GM18867 (cell line): ENCODE measurements around the gene DAD1.
A peak's percentile ranks its signal among the peaks of the same experiment; 100 is the strongest.

Experiments used
- ATAC-seq: cut with Tn5 transposase; IDR thresholded peaks from one replicate; pipeline ENCODE4 v1.9.1; 2021; ENCODE audit warnings: mild to moderate bottlenecking, moderate library complexity; ENCODE audit not compliant: unreplicated experiment

The DAD1 gene

GRCh38 chr14:22539831-22540230 lies 49.2 kb downstream of the DAD1 start:
- ATAC-seq: no peak

GRCh38 chr14:22538671-22539228 lies 50.3 kb downstream of the DAD1 start:
- ATAC-seq: no peak

DNA sequence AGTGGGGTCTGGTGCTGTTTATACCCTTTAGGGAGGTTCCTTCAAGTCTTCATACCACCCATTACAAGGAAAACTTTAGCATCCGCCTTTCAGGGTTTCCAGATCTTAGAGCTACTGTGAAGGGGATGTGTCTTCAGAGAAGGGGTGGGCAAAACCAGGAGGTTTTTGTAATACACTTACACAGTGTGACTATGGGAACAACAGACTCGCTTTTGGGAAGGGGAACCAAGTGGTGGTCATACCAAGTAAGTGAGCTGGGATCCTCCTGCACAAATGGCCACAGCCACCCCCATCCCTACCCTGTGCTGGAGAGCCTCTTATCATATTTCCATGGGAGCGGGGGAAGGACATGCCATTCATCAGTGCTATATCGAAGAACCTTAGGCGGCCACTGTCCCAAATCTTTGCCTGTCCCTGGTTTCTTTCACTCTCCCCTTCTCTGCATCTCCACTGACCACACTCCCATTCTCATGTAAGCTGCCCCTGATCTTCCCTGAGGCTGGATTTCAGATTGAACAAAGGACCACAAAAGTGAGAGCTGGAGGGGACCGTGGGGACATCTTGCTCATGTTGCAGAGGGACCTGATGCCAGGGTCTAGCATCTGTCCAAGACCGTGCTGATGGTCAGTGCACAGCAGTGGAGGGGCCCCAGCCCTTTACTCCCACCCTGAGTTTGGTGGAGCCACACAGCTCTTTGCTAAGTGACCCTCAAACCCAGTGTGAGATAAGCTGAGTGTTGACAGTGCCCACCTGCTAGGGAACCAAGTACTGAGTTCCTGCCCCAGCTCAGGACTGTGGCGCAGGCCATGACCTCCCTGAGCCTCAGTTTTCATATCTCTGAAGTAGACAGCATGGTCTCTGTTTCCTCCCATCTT lies 51.4 kb downstream of the DAD1 start:
- no peak for ATAC-seq

- ATAC-seq: peak; percentile 80
Measured at GRCh38 chr14:22536853-22537338, 52.1 kb downstream of the DAD1 start.

DNA sequence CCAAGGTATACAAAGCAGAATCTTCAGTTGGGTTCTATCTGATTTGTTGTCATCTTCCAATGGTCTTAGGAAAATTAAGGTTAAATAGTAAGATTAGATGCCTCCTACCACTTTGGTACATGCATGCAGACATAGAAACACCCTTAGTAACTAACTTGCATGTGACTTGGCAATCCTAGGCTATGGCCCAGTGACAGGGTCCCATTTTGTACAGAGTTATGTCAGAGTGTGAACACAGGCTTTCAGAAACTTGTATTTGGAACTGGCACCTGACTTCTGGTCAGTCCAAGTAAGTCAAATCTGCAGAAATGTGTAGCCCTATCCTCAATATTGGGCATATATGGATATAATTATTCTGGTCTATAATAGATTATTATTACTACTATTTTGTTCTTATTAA lies 53.1 kb downstream of the DAD1 start:
- ATAC-seq: no peak

DNA sequence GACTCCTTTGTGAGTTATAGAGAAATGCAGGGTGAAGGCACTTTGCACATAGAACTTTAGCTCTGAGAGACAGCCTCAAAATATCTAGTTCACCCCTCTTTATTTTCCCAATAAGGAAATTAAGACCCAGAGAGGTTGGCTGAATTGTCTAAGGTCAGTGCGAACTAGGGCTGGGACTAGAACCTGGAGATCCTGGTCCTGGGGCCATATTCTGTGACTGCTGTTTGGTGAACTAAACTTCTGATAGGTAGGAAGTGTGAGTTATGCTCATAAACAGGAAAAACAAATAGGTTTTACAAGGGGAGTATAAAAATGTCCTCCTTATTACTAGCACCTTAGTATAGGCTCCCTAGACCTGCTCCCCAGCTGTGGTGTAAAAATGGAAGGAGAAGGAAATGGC lies 53.9 kb downstream of the DAD1 start:
- ATAC-seq: no peak

DNA sequence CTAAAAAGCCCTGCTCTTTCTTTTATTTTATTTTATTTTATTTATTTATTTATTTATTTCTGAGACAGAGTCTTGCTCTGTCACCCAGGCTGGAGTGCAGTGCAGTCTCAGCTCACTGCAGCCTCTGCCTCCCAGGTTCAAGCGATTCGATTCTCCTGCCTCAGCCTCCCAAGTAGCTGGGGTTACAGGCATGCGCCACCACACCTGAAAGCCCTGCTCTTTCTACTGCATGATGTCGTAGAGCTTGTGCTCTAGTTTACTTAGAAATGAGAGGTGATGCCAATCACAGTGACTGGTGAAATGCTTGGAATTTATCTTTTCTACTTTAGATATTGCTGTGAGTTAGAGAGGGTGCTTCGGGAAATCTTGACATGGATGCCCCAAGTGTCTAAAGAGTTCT lies 54.5 kb downstream of the DAD1 start:
- ATAC-seq: no peak

GRCh38 chr14:22533739-22534359 lies 55.2 kb downstream of the DAD1 start:
- ATAC-seq: no peak

- ATAC-seq: no peak
Measured at GRCh38 chr14:22533057-22533704, 55.8 kb downstream of the DAD1 start.

DNA sequence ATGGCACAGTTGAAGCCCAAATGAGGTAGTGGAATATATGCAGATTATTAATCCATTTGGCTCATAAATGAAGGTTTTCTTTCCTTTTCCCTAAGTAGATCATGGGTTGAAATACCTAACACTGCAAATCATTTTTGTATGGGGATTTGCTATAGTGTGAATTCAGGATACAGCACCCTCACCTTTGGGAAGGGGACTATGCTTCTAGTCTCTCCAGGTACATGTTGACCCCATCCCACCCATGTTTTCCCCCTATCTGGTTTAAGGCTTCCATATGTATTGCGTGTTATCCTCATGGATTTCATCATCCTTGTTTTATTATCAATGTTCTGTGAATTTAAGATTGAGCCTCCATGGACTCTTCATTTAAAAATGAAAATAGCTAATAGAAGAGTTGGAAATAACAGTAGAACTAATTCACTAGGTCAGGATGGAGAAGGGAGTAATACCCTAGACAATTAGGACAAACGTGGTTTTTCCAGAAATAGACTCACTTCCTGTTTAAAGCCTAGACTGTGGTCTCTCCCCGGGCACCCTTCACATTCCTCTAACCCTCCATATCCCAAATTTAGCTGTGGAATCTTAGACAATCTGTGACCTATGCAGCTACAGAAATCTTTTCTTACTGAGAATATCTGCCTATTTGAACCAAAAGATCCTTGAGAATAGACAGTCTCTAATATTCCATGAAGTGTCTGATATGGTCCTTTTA lies 56.5 kb downstream of the DAD1 start:
- ATAC-seq: no peak

GRCh38 chr14:22531451-22532344 lies 57.3 kb downstream of the DAD1 start:
- peak; percentile 86 for ATAC-seq

DNA sequence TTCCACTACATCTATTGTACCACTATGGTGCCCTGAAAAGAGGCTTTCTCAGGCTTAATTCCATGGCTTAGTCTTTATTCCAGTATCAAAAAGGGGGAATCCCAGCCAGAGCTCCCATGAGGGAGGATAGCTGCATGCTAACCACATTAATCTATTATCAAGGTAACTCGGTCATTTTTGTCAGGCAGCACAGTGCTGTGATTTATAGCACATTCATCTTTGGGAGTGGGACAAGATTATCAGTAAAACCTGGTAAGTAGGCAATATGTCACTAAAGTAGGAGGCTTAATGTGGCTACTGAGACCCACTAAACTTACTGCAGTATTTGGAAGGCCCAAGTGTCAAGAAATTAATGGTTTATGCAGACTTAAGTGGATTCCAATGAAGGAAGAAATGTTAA lies 58.9 kb downstream of the DAD1 start:
- no peak for ATAC-seq

DNA sequence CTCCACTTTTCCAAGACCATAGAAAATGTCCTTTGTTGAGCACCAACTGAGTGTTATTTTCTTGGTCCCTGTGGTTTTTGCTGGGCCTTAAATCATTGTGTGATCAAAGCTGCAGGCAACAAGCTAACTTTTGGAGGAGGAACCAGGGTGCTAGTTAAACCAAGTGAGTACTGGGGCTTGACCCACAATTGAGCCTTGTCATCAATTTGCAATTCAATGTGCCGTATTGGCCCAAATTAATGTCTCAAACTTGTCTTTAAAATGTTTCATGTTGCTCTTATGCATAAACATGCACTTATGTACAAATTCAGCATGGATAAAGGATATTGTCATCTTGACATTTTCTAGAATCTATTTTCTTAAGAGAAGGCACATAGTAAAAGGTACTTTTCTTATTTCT lies 62.3 kb downstream of the DAD1 start:
- no peak for ATAC-seq

DNA sequence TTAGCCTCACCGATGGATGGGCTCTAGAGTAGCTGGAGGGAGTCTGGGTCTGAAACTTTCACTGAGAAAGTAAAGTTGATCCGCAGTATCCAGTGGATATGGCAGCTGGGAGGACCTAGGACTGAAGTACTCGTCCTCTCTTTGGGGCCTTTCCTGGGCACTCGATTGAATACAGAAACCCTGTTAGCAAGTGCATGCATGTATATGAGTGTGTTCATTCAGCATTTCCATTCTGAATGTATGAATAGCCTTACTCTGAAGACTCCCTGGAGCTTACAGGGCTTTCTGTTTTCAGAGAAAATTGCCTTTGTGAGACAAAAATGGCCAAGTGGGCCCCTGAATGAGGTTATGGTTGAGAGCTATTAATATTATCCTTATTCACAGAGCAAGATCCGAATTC lies 62.8 kb downstream of the DAD1 start:
- ATAC-seq: no peak

- no peak for ATAC-seq
Measured at GRCh38 chr14:22524784-22525161, 64.3 kb downstream of the DAD1 start.

- ATAC-seq: no peak
Measured at GRCh38 chr14:22524115-22524783, 64.8 kb downstream of the DAD1 start.

GRCh38 chr14:22523283-22523682 lies 65.7 kb downstream of the DAD1 start:
- no peak for ATAC-seq

DNA sequence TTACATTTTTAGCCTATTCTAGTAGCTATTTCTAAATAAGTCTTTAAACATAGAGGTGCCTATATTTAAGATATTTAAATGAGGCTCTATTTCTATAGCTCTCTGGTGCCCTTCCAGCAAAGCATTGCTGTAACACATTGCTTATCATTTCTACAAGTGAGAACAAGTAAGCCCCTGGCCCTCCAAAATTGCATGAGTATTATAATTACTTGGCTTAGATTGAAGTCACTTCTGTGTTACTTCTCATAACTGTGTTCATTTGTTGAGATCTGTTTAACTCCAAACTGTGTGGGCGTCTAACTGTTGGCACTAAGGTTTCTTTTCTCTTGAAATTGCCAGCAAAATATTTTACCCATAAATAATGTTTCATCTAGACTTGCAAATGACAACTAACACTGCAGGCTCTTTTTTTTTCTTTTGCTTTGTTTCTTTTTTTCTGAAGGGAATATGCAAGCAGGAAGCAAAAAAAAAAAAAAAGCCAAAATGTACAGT lies 66.5 kb downstream of the DAD1 start:
- no peak for ATAC-seq
